GM21723 (cell line): Measurements from ENCODE around the gene HTR1B.

Source experiments
- ATAC-seq: cut with Tn5 transposase; IDR thresholded peaks from one replicate; pipeline ENCODE4 v1.9.1; 2021; ENCODE audit warnings: mild to moderate bottlenecking, moderate library complexity; ENCODE audit not compliant: unreplicated experiment

Gene HTR1B, protein sequence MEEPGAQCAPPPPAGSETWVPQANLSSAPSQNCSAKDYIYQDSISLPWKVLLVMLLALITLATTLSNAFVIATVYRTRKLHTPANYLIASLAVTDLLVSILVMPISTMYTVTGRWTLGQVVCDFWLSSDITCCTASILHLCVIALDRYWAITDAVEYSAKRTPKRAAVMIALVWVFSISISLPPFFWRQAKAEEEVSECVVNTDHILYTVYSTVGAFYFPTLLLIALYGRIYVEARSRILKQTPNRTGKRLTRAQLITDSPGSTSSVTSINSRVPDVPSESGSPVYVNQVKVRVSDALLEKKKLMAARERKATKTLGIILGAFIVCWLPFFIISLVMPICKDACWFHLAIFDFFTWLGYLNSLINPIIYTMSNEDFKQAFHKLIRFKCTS

DNA sequence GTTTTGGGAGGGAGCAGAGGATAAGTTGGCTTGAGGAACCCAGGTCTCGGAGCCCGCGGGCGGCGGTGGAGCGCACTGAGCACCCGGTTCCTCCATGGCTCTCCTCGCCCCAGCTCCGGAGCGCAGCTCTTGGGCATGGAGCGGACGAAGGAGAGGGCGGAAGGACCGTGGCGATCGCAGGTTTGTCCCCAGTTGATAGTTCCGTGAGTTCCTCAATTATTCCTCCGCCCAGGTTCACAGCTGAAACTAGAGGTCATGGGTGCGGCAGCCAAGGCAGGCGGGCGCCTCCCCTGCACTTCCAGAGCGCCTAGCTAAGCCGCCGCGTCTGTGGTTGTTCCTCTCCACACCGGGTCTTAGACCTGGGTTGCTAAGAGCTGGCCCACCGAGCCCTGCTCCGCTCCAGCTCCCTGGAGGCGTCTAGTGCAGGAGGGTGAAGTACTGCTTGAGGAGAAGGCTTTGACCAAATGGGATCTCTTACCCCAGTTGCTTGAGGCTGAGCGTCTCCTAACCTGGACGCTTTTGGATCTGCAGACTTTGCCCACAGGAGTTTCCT, at the start of gene HTR1B:
Gene HTR1B, minus strand, starts transcription at position 184 of the 553 bp plus-strand sequence. Its CDS starts 88 bp downstream, at position 96.
- ATAC-seq = no peak

- no peak for ATAC-seq
Observed at GRCh38 chr6:77512554-77512953, 49.3 kb upstream of the HTR1B start.

- no peak for ATAC-seq
Observed at GRCh38 chr6:77511860-77512259, 48.6 kb upstream of the HTR1B start.

- ATAC-seq = no peak
Observed at GRCh38 chr6:77502981-77503380, 39.7 kb upstream of the HTR1B start.

DNA sequence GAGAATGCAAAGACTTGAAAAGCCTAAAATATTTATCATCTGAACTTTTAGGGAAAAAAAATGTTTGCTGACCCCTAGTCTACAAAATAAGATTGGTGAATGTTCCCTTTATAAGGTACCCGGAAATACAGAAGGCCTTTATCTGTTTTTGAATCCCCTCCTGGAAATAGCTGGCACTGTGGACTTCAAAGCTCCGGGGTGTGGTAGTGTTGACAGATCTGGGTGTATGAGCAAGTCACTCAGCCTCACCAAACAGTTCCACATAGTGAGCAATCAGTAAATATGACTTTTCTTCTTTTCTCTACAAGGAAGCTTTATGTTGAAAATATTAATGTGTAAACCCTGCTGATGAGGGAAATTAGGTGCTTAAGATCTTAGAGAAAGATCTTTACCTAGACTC, 29.2 kb upstream of the HTR1B start:
- no peak for ATAC-seq

DNA sequence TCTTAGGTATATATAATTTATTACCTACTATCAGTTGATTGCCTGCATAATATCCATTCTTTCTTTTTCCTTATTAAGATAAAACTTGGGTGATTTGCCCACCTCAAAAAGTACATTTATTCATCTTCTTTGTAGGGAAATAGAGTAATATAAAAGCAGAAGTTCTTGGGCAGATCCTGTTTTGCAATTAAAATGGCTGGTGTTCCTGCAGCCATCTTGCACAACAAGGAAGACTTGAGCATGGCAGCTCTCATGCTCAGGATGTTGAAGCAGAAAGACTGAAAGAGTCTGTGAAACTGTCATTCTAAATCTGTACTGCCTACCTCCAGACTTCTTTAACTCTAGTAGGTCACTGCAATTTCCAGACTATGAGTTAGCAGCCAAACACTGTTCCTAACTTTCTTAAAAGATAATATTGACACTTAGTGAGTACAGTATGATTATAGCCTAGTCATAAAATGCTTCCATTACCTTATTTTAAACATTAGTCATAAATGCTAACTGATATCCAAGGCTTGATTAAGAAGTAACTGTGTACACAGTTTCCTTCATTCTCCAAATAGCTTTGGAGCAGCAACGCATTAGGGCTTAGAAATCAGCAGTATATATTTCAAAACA, 24.6 kb upstream of the HTR1B start:
- ATAC-seq = no peak

DNA sequence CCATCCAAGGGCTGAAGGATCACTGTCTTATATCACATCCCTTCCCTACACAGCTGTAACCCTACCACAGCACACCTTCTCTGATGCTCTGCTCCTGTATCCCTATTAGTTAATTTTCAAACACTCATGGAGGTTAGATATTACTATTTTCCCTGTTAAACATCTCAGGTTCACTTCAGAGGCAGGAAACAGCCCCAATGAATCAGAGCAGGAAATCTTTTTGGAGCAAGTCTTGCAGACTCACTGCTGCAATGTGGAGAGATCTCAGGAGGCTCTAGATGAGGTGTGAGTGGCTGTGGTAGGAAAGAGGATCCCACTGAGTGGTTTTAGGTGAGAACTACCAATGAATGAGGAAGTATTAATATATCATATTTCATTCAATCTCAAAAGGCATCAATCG, 19.7 kb upstream of the HTR1B start:
- no peak for ATAC-seq

- ATAC-seq = no peak
Observed at GRCh38 chr6:77474973-77475372, 11.7 kb upstream of the HTR1B start.

GRCh38 chr6:77474286-77474956, 11.1 kb upstream of the HTR1B start:
- ATAC-seq = no peak

DNA sequence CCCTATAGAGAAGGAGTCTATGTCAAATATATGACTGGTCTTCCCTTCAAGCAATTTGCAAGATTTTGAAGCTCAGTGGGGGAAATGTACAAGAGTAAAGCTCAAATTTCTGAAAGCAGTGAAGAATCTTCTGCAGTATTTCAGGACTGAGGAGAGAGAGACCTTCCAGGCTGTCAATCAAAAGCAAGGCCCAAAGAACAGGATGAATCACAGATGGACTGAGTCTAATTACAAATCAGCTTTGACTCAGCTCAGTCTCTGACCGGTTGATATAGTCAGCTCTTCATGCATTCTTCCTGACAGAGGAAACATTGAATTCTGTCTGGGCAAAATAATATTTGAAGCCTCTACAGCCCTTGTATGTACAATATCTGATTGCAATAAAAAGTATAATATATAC, 7.7 kb upstream of the HTR1B start:
- ATAC-seq = no peak

- no peak for ATAC-seq
Observed at GRCh38 chr6:77468939-77469338, 5.6 kb upstream of the HTR1B start.

- ATAC-seq = peak; percentile 83
Observed at GRCh38 chr6:77466451-77467437, 3.5 kb upstream of the HTR1B start.

DNA sequence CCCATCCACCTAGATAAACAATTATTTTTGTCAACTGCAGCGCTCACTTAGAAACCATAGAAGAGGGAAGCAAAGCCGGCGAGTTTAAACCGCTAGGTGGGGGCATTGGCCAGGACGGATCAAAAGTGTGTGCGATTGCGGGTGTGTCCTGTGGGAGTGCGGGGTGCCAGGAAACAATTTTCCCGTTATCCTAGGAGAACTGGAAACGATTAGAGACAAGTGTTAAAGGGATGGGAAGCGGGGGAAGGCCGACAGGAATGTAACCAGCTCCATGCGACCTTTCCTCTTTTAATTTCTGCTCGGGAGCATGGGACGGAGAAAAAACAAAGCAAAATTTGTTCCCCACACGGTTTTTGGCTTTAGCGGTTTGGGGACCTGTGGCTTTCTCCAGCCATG, 2.8 kb upstream of the HTR1B start:
- peak; percentile 87 for ATAC-seq

GRCh38 chr6:77464495-77464867, 1.2 kb upstream of the HTR1B start:
- no peak for ATAC-seq

- ATAC-seq = no peak
Observed at GRCh38 chr6:77463861-77464494, 687 bp upstream of the HTR1B start.

GRCh38 chr6:77462359-77463307, 658 bp downstream of the HTR1B start:
- no peak for ATAC-seq

DNA sequence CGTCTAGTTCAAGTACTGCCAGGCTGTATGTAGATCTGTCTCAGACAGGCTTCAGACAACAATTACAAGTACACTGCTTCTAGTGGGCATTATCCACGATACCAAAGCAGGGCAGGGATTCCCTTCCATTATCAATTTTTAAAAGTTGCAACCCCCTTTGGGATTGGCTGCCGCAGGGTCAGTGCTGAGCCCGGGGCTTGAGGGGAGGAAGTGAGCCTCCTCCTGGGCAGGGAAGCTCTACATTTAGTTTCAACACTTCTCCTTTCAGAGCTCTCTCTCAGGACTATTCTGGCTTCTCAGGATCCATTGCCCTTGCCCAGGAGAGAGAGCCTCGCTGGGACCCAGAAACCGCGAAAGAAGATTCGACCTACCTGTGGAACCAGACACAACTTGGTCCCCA, 1.5 kb downstream of the HTR1B start:
- ATAC-seq = no peak

DNA sequence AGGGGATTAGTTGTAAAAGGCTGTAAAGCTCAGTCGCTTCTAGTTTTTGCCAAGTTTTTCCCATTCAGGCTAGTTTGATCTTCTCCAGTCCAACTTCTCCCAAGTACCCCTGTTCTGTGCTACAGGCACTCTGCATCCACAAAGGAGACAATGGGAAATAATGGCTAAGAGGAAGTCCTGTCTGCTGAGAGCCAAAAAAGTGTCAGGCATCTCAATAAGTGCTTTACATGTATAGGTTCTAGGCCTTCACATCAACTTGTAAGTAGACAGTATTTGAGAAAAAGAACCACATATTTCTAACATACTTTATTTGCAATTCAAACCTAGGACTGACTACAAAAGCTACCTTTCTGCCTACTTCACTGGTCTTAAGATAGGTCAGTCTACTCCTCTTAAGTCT, 4.9 kb downstream of the HTR1B start:
- no peak for ATAC-seq
